Osteocyte (in vitro differentiated cells): ENCODE data around the gene COL7A1. TPM values are rescaled to one million over a fixed set of nuclear protein-coding genes. Genes with fewer than 3 reads are reported as not detected.

ENCODE experiments used
- DNase-seq: peaks from one replicate; pipeline ENCODE4 v3.0.0; 2021; ENCODE audit warnings: mixed read lengths; ENCODE audit not compliant: unreplicated experiment; ENCODE audit errors: extremely low spot score
- H3K27ac Mint-ChIP-seq: one replicate; pipeline ENCODE4 v1.8.0; 2021; ENCODE audit warnings: mild to moderate bottlenecking, mixed read lengths; ENCODE audit not compliant: unreplicated experiment
- H3K27me3 Mint-ChIP-seq: one replicate; pipeline ENCODE4 v1.8.0; 2021; ENCODE audit warnings: mixed read lengths; ENCODE audit not compliant: unreplicated experiment
- H3K36me3 Mint-ChIP-seq: one replicate; pipeline ENCODE4 v1.8.0; 2021; ENCODE audit warnings: mixed read lengths; ENCODE audit not compliant: unreplicated experiment
- H3K4me1 Mint-ChIP-seq: one replicate; pipeline ENCODE4 v1.8.0; 2021; ENCODE audit warnings: mixed read lengths; ENCODE audit not compliant: unreplicated experiment
- H3K4me3 Mint-ChIP-seq: one replicate; pipeline ENCODE4 v1.8.0; 2021; ENCODE audit warnings: mild to moderate bottlenecking, moderate library complexity, mixed read lengths; ENCODE audit not compliant: unreplicated experiment
- H3K9me3 Mint-ChIP-seq: one replicate; pipeline ENCODE4 v1.8.0; 2021; ENCODE audit warnings: mixed read lengths; ENCODE audit not compliant: unreplicated experiment
- total RNA-seq: library from RNA; stranded (reverse); gene quantifications from 2 replicates; pipeline ENCODE4 v1.2.1, GENCODE V29; 2021
- TF ChIP-seq, protein P1 (sequence below): fragments of 200-600 bp; sonication (generic); IDR thresholded peaks from 2 replicates; pipeline ENCODE4 v1.5.0; 2021; ENCODE audit warnings: antibody characterized with exemption, mild to moderate bottlenecking, moderate library complexity

The COL7A1 gene
- total RNA-seq, 1 donor from 2014 or later, result 16.6 TPM

DNA sequence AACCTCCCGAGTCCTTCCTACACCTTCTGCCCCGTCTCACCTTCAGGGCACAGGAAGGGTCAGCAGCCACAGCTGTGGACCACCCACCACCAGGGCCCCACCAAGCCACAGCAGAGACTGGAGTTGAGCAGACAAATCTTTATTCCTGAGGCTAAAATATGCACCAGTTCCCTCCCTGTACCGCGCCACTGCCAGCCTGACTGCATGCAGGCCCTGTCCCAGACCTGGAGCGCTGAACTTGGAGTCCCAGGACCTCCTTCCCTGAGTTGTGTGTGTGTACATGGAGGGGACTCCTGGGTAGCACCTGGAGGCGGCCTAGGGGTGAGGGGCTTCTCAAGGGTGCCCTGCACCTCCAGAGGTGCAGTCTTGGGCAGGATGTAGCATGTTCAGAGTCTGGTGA is 30.5 kb upstream of the COL7A1 start:
- H3K27ac Mint-ChIP-seq, result no peak overlapping the region
- TF ChIP-seq, protein P1, sequence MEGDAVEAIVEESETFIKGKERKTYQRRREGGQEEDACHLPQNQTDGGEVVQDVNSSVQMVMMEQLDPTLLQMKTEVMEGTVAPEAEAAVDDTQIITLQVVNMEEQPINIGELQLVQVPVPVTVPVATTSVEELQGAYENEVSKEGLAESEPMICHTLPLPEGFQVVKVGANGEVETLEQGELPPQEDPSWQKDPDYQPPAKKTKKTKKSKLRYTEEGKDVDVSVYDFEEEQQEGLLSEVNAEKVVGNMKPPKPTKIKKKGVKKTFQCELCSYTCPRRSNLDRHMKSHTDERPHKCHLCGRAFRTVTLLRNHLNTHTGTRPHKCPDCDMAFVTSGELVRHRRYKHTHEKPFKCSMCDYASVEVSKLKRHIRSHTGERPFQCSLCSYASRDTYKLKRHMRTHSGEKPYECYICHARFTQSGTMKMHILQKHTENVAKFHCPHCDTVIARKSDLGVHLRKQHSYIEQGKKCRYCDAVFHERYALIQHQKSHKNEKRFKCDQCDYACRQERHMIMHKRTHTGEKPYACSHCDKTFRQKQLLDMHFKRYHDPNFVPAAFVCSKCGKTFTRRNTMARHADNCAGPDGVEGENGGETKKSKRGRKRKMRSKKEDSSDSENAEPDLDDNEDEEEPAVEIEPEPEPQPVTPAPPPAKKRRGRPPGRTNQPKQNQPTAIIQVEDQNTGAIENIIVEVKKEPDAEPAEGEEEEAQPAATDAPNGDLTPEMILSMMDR, result no peak
- no peaks in the 10 kb centered on the region for H3K9me3 Mint-ChIP-seq
- peaks cover 6% of the 10 kb centered on the region for H3K4me1 Mint-ChIP-seq
- H3K27me3 Mint-ChIP-seq, result no peaks in the 10 kb centered on the region
- DNase-seq, result no peak
- H3K4me3 Mint-ChIP-seq, result no peak overlapping the region
- peaks cover 45% of the 10 kb centered on the region for H3K36me3 Mint-ChIP-seq

DNA sequence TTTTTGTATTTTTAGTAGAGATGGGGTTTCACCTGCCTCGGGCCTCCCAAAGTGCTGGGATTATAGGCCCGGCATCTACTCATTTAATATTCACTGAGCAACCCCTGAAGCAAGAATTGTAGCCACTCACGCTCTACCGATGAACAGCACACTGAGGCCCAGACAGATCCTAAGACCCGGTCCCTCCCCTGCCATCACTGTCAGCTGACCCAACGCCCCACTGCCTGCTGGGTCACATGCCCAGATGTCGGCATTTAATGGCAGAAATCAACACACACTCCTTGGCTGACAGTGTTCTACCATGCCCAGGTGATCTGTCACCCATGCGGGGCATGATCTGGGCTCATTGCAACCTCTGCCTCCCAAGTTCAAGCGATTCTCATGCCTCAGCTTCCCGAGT is 29.6 kb upstream of the COL7A1 start:
- DNase-seq, result no peak
- TF ChIP-seq, protein P1, result no peak
- Mint-ChIP-seq H3K4me3 (no peak overlapping the region), H3K27me3 (no peaks in the 10 kb centered on the region), H3K4me1 (peaks cover 12% of the 10 kb centered on the region), H3K27ac (peak overlapping the region; percentile 23), H3K9me3 (no peaks in the 10 kb centered on the region), H3K36me3 (peaks cover 42% of the 10 kb centered on the region)

DNA sequence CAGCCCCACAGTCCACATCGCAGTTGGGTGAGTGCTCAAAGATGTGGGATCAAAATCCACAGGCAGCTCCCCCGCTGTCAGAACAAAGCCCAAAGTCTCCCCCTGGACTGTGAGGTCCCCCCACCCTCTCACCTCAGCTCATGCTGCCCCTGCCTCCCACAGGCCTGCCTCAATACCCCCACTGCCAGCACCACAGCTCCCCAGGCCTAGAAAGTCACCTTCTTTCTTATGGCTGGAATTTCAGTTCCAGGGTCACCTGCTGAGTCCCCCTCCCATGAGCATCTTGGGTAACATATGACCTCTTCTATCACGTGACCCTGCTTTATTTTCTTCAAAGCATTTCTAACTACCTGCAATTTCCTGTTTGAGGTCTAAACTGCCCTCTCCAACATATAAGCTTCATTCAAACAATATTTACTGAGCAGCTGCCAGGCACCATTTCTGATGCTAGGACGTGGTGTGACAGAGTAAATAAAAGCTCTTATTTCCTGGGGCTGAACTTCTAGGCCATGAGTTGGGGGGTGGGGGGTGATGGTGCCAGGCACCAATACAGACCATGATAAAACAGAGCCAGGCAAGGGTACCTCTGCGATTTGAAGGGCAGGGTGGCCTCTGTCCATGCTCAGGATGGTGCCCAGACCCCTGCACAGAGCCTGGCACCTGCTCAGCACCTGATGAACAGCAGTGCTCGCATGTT is 28.9 kb upstream of the COL7A1 start:
- Mint-ChIP-seq H3K4me1 (peaks cover 20% of the 10 kb centered on the region), H3K36me3 (peaks cover 34% of the 10 kb centered on the region), H3K27ac (no peak overlapping the region), H3K9me3 (no peaks in the 10 kb centered on the region), H3K4me3 (no peak overlapping the region), H3K27me3 (no peaks in the 10 kb centered on the region)
- TF ChIP-seq, protein P1, result no peak
- no peak for DNase-seq

DNA sequence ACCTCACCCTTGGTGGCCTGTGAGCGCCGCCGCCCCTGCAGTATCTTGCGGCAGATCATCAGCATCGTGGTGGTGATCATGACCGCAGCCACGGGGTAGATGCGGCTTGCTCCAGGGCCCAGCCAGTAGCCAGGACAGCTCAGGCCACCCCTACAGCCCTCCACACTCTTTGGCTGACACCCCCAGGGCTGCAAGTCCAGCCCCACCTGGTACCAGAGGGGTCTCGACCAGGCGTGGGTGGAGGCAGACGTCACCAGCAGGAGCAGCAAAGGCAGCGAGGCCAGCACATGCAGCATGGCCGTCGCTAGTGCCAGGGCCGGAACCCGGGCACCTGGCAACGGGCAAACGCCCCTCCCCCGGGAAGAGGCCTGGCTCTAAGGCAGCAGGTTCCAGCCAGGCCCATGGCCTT is 26.3 kb upstream of the COL7A1 start, which contains the start of gene TMEM89:
TSS of gene TMEM89 (minus strand) at position 309 of the 409 bp plus-strand sequence. CDS start at position 296, 13 bp downstream.
- peaks cover 18% of the 10 kb centered on the region for H3K36me3 Mint-ChIP-seq
- H3K9me3 Mint-ChIP-seq, result peaks cover 4% of the 10 kb centered on the region
- DNase-seq, result no peak
- H3K4me1 Mint-ChIP-seq, result peaks cover 30% of the 10 kb centered on the region
- TF ChIP-seq, protein P1, result no peak
- no peak within 1 kb of the TSS for H3K4me3 Mint-ChIP-seq
- H3K27me3 Mint-ChIP-seq, result no peaks in the 10 kb centered on the region
- peak within 1 kb of the TSS; percentile 94 for H3K27ac Mint-ChIP-seq

DNA sequence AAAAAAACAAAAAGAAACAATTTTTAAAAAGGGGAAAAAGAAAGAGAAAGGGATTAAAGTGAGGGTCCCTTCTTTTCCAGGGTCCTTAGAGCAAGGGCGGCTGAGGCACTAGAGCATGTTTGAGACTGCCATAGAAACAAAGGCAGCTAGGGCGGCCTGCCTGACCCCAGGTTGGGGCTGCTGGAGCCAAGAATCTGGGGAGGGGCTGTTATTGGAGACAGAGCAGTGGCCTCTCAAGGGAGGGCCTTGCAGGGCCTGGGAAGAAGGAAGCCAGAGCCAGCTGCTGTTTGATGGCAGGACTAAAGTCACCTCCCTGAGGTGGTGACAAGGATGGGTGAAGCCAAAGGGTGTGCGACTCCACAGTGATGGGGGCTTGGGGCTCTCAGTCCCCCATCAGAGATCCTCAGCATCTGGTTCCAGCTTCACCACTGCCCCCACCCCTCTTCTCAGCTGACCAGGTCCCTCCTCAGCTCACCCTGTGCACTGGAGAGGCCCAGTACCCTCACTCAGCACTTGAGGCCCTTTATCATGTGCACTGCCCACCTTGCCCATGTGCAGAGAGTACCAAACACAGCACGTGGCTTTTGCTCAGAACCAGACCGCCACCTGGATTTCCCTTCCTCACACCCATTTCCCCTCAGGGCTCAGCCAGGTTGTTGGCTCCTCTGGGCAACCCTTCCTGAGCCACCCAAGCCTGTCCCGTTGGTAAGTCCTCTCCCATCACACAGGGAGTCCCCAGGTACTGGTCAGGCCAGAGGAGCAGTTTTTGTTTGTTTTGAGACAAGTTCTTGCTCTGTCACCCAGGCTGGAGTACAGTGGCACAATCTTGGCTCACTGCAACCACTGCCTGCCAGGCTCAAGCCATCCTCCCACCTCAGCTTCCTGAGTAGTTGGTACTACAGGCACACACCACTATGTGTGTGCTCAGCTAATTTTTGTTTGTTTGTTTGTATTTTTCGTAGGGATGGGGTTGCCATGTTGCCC is 24.7 kb upstream of the COL7A1 start:
- Mint-ChIP-seq H3K4me1 (peaks cover 33% of the 10 kb centered on the region), H3K9me3 (peaks cover 4% of the 10 kb centered on the region), H3K27me3 (no peaks in the 10 kb centered on the region), H3K27ac (peak overlapping the region; percentile 94), H3K36me3 (peaks cover 6% of the 10 kb centered on the region), H3K4me3 (no peak overlapping the region)
- TF ChIP-seq, protein P1, result no peak
- no peak for DNase-seq
